Suppressor macrophage (primary cell): Measurements from ENCODE around the gene VPS39.
A peak's percentile ranks its signal among the peaks of the same experiment; 100 is the strongest.

Experiments used
- DNase-seq, 4 experiments: peaks; one replicate each; pipeline ENCODE4 v3.0.0-alpha.2; 2020 to 2022

Gene VPS39

GRCh38 chr15:42158941-42159340 is 49.2 kb downstream of the VPS39 start:
- no peak for DNase-seq

DNA sequence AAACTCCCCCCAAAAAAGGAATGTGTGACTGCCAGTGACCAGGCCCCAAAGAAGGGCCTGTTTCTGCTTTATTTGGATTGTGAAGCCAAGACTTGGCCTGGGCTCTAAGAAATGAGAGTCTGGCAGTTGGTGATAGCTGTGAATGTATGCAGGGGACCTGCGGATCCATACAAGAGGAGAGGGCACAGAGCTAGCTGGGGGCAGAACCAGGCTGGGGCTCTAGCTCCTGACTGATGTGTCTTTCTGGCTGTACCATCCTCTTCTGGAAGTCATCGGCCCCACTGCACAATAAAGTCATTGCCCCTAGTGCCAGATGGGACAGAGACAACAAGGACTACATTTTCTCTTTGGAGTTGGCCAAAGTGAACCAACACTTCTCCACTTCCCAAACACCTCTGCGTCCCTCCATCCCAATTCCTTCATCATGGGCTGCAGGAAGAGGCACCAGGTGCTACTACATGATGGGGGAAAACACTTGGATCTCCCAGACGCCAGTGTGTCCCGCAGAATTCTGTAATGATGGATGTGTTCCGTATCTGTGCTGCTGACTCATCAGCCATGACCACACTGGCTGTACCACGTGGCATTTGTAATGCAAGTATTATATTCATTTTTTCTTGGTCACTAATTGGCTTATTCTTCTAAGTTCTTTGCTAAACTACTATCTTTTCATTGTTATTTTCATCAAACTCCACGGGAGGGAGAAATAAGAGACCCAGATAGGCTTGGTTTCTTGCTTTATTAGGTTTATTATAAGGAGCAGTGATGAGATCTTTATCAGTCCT is 49.9 kb downstream of the VPS39 start:
- DNase-seq, result peak; percentile 41 to 62 (median 58)

- DNase-seq, result no peak
Measured at GRCh38 chr15:42157381-42157780, 50.7 kb downstream of the VPS39 start.

- no peak for DNase-seq
Measured at GRCh38 chr15:42156243-42156922, 51.7 kb downstream of the VPS39 start, which contains the start of gene PLA2G4F. TSS of gene PLA2G4F (minus strand) at chr15:42156636. CDS start at chr15:42156549, 87 bp downstream.

DNA sequence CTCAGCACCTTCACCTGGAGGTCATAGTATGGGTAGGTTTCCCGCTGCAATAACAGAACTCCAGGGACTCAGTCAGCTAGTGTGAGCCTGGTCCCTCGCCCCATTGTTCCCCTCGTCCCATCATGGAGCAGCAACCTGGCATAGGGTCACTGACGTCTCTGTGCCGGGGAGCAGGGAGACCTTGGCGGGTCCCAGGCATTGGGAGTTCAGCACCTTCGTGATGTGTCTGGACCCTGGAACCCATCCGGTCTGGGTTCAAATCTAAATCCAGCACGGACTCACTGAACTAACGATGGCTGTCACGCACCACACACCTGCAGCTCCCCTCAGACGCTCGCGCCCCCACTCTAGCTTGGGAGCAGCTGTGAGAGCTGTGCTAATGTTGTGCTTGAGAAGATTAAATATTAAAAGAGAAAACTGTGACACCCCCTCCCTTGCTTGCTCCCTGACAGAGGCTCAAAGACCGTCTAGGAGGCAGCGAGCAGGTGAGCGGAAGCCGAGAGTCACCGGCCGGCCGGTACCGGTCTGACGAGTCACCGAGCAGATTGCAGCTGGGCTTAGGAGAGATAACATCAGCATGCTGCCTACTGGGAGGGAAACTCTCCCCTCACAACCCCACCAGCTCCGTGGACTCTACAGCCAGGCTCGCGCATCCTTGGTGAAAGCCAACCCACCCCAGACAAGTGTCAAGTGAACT is 52.4 kb downstream of the VPS39 start:
- DNase-seq, result no peak

GRCh38 chr15:42154956-42155355 is 53.1 kb downstream of the VPS39 start:
- DNase-seq, result no peak

GRCh38 chr15:42154212-42154941 is 53.7 kb downstream of the VPS39 start:
- DNase-seq, result peak in 1 of 4 experiments; percentile 32

DNA sequence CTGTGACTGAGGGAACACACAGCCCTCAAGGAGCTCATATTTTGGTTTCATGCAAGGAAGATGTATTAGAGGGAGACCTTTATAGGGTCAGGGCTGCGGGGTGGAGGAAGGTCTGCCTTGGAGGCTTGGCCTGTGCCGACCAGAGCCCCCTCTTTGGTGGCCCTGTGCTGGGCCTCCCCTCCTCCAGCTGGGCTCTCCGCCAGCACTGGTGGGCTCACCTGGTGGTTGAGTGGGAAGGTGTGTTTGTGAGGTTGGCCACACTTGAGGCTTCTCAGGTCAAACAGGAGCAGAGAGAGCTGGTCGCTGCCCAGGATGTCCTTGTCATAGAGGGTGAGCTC is 54.3 kb downstream of the VPS39 start:
- no peak for DNase-seq

DNA sequence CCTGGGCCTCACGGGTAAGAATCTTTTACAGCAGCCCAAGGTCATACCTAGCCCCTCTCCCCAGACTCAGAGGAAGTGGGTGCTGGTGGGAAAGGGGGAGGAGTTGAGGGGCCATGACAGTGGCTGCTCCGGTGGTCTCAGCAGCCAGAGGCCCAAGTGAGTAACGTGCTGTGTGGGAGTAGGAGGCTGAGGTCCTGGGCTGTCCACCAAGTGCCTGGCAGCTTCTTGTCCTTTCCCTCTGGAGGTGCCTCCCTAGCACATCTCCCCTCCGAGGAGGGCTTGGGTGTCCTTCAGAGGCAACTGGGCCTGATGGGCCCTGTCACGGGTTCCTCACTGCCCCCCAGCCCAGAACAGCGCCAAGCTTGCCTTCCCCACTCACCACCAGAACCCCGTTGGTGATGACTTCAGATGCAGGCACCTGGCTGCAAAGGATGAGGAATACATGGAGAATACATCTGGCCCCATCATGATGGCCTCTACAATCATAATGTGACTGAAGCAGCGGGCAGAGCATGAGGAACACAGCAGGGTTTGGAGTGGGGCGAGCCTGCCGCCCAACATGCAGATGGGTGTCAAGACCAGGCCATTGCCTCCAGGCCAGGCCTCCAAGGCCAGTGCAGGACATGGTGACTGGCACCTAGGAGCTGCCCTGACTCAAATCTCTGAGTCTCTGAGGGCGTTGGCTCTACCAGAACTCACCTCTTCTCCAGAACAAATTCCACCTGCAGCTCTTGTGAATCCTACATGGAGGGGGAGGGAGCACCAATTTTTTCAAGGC is 55.0 kb downstream of the VPS39 start:
- DNase-seq, result no peak

GRCh38 chr15:42152196-42152920 is 55.7 kb downstream of the VPS39 start:
- DNase-seq, result peak in 2 of 4 experiments; percentile 33 to 40

DNA sequence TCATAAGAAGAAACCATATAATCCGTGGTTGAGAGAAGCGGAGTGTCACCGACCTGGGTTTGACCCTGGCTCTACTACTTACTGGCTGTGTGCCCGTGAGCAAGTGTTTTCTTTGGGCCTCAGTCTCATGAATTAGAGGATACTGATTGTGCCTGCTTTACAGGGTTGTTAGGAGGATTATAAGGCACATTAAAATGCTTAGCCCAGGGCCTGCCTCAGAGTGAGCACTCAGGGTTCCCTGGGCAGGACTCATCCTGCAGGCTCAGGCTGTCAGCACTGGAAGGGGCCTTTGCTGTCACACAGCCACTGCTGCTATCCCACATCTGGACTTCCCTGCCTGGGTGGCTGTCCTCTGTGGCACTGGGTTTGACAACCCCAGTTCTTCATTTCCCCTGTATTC is 56.4 kb downstream of the VPS39 start:
- DNase-seq, result peak in 2 of 4 experiments; percentile 23 to 37

- DNase-seq, result no peak
Measured at GRCh38 chr15:42151141-42151561, 57.0 kb downstream of the VPS39 start.

DNA sequence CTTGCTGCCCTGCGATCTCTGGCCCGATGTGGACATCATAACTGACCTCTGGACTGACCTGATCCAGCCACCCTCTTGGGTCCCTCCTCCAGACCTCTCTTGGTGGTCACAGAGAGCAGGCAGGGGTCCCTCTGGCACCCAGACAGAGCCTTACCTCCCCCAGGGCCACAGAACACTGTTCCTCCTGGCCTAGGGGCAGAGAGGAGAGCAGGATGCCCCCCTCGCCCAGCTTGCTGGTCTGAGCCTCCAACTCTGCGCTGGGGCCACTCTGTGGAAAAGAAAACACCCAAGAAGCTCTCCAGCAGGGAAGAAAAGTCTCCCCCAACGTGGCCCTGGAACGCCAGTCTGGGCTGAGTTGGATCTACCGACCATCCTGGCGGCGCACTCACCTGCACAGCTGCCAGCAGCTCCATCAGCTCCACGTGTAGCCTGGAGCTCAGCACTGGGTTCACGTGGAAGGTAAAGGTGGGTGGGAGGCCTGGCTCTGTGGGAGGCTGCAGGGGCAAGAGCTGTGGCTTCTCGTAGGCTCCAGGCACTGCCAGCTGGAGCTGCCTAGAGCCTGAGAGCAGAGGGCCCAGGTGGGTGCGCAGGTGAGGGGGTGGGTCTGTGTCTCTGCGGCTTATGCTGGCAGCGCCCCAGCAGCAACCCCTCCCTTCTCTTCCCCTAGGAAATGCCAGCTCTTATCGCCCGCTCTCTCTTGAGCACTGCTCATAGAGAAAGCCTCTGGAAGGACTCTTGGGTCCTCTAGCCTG is 57.7 kb downstream of the VPS39 start:
- no peak for DNase-seq

DNA sequence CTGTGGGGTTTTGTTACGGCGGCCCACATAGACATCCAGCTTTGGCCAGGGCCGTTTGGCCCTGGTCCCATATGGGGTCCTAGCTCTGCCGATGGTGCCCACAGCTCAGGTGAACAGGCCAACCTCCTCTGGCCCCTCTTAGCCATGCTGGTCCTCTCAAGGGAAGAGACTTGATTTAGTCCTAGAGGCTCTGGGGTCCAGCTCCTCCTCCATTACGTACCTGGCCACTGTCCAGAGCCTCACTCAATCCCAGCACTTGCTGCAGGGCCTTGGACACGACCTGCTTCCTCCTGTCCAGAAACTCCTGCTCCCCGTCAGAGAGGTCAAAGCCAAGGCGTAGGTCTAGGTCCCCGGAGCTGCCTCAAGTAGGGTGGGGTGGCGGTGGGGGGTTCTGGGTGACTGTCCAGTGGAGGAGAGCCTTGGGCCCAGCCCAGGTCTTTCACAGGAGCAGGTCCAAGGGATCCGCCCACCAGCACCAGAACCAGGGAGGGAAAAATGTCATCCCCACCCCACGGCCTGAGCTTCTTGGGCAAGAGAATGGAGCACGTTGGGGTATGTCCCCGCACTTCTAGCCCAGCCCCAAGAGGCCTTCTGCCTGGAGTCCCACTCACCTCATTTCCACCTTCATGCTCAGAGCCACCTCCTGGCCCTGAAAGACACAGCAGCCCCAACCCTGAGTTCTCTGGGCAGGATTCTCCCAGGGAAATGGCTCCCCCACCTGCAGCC is 58.4 kb downstream of the VPS39 start:
- DNase-seq, result no peak

GRCh38 chr15:42148808-42149492 is 59.2 kb downstream of the VPS39 start:
- no peak for DNase-seq

DNA sequence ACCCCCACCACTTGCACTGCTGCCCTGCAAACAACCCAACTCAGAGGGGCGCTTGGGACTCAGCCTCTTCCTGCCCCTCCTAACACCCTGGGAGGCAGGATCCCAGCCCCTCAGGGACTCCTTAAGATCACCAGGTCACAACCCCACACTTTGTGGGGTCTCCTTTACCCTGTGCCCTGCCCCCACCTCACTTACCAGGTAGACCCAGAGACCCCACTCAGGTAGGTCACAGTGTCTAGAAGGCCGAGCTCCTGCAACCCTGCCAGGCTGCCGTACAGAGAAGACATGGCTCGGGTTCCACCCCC is 60.7 kb downstream of the VPS39 start:
- no peak for DNase-seq

DNA sequence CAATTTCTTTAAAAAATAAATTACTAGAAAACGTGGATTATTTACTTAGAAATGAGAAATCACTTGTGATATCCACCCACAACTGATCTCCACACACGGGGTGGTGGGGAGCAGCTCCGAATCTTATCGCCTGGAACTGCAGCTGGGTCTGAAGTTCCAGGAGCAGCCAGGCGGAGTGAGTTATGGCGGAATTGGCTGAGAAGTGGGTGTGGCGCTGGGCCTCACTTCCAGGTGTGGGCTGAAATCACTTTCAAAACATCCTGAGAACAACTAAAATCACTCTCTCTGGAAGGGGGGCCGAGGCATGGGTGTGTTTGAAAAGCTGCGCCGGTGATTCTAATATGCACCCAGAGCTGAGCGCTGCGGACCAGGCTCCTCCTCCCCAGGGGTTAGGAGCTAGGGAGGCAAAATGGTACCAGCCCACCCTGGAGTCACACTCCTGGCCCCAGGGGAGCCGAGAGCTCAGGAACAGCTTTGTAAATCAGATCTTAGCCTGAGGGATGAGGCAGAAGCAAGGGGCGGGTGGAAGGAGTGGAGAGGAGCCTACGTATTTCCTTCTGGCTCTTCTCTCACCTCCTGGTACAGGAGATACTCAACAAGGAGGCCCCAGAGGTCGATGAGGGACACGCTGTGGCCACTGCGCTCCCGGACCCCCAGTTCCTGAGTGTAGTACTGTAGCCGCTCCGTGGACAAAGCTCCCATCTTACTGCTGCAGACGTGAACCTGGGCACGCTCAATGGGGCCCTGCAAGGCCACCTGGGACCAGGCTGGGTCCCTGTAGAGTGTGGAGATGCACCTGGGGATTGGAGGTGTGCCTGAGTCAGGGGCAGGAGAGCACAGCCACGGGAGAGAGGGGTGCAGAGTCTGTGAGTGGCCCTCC is 61.3 kb downstream of the VPS39 start:
- DNase-seq, result no peak
